Lower leg skin (tissue), 4 donors: ENCODE data around the gene MGST2. TPM values are rescaled to one million over a fixed set of nuclear protein-coding genes. Genes with fewer than 3 reads are reported as not detected.

Experiments
- DNase-seq, 2 donors: peaks; one replicate each; pipeline ENCODE4 v3.0.0-alpha.2; 2019; ENCODE audit warnings: low spot score in 2 of 2
- H3K4me3 ChIP-seq: fragments of 200-600 bp; sonication (generic); 2 replicates; pipeline ENCODE4 v1.5.1; 2017; ENCODE audit warnings: mild to moderate bottlenecking, low read depth; ENCODE audit not compliant: poor library complexity, severe bottlenecking
- CTCF ChIP-seq, 3 donors: fragments of 450-650 bp; IDR thresholded peaks; one replicate each; pipeline ENCODE4 v1.5.1; 2016; ENCODE audit warnings: antibody characterized with exemption in 3 of 3, mild to moderate bottlenecking in 3 of 3, moderate library complexity in 2 of 3
- POLR2A ChIP-seq, 2 donors: fragments of 450-650 bp; IDR thresholded peaks; one replicate each; pipeline ENCODE4 v1.6.1; 2016 to 2017; ENCODE audit warnings: antibody characterized with exemption in 2 of 2, mild to moderate bottlenecking in 1 of 2, moderate library complexity in 1 of 2
- WGBS, 2 donors: methylation state at CpG; one replicate each; pipeline ENCODE4 v1.1.5; 2018; 5-methylcytosine and 5-hydroxymethylcytosine counted together
- intact Hi-C: fragments of 100-400 bp; cut with DNase I; formaldehyde crosslinking; loops from one replicate; pipeline ENCODE4 v1.15.0; 2023; ENCODE audit warnings: low total_unique reads
- total RNA-seq, 4 donors: library from RNA; depleted of rRNA; stranded (reverse); fragments of >200 nt; gene quantifications; one replicate each; pipeline ENCODE4 v1.1.0, GENCODE V29; 2016

Gene MGST2
- total RNA-seq, 4 donors from 2014 or later = 83.1 to 157 (median 112) TPM

GRCh38 chr4:139656614-139657486 lies 8.8 kb upstream of the MGST2 start:
- WGBS, 2 donors = 20 to 21% methylated on average over 13 of the region's 13 CpGs
- intact Hi-C loops = loop anchor here (10.0 kb wide), 1 partner anchor 52 kb away; no protein-coding TSS in a partner anchor
- TF ChIP-seq POLR2A (IDR thresholded peaks at IDR 0.05) (no peak), CTCF (IDR thresholded peaks at IDR 0.05) (peak in 1 of 3 donors; percentile 47)
- DNase-seq = peak in 1 of 2 donors; percentile 49
- no peak overlapping the region for H3K4me3 ChIP-seq

- TF ChIP-seq POLR2A (IDR thresholded peaks at IDR 0.05) (no peak), CTCF (IDR thresholded peaks at IDR 0.05) (no peak)
- intact Hi-C loops = loop anchor here (10.0 kb wide), 1 partner anchor 53 kb away; no protein-coding TSS in a partner anchor
- H3K4me3 ChIP-seq = no peak overlapping the region
- 54 to 61% methylated on average over 4 of the region's 4 CpGs for WGBS, 2 donors
- DNase-seq = no peak
These were observed 7.4 kb upstream of the MGST2 start for GRCh38 chr4:139658185-139658584.

- intact Hi-C loops = loop anchor here (10.0 kb wide), 1 partner anchor 54 kb away; no protein-coding TSS in a partner anchor
- TF ChIP-seq POLR2A (IDR thresholded peaks at IDR 0.05) (no peak), CTCF (IDR thresholded peaks at IDR 0.05) (no peak)
- WGBS, 2 donors = 63 to 77% methylated on average over 2 of the region's 2 CpGs
- no peak for DNase-seq
- no peak overlapping the region for H3K4me3 ChIP-seq
These were observed 6.8 kb upstream of the MGST2 start for GRCh38 chr4:139658586-139659382.

GRCh38 chr4:139659735-139660424 lies 5.7 kb upstream of the MGST2 start:
- DNase-seq = no peak
- H3K4me3 ChIP-seq = no peak overlapping the region
- no peak for TF ChIP-seq CTCF (IDR thresholded peaks at IDR 0.05)
- no peak for TF ChIP-seq POLR2A (IDR thresholded peaks at IDR 0.05)
- intact Hi-C loops = loop anchor here (10.0 kb wide), 1 partner anchor 55 kb away; no protein-coding TSS in a partner anchor
- WGBS, 2 donors = 89 to 91% methylated on average over 12 of the region's 12 CpGs

- DNase-seq = no peak
- intact Hi-C loops = no loop called here
- no peak overlapping the region for H3K4me3 ChIP-seq
- 53 to 58% methylated on average over 3 of the region's 3 CpGs for WGBS, 2 donors
- no peak for TF ChIP-seq POLR2A (IDR thresholded peaks at IDR 0.05)
- no peak for TF ChIP-seq CTCF (IDR thresholded peaks at IDR 0.05)
These were observed 5.0 kb upstream of the MGST2 start for GRCh38 chr4:139660568-139661043.
